Upper lobe of left lung (tissue), 4 donors: ENCODE results near the gene ADAMTSL5.

Experiments used
- POLR2A ChIP-seq, 4 donors: fragments of 450-650 bp; IDR thresholded peaks; one replicate each; pipeline ENCODE4 v1.5.1; 2016 to 2017; ENCODE audit warnings: antibody characterized with exemption in 4 of 4, mild to moderate bottlenecking in 2 of 4
- TF ChIP-seq, protein P1 (sequence below), 6 experiments: fragments of 450-650 bp in 4 of 6; fragments of 200-600 bp in 2 of 6; sonication (generic) in 2 of 6; IDR thresholded peaks; one replicate each; pipeline ENCODE4 v1.5.1; 2016 to 2019; ENCODE audit warnings: antibody characterized with exemption in 6 of 6

- TF ChIP-seq, protein P1, sequence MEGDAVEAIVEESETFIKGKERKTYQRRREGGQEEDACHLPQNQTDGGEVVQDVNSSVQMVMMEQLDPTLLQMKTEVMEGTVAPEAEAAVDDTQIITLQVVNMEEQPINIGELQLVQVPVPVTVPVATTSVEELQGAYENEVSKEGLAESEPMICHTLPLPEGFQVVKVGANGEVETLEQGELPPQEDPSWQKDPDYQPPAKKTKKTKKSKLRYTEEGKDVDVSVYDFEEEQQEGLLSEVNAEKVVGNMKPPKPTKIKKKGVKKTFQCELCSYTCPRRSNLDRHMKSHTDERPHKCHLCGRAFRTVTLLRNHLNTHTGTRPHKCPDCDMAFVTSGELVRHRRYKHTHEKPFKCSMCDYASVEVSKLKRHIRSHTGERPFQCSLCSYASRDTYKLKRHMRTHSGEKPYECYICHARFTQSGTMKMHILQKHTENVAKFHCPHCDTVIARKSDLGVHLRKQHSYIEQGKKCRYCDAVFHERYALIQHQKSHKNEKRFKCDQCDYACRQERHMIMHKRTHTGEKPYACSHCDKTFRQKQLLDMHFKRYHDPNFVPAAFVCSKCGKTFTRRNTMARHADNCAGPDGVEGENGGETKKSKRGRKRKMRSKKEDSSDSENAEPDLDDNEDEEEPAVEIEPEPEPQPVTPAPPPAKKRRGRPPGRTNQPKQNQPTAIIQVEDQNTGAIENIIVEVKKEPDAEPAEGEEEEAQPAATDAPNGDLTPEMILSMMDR (IDR thresholded peaks at IDR 0.05) = no peak
- no peak for TF ChIP-seq POLR2A (IDR thresholded peaks at IDR 0.05)
Measured at GRCh38 chr19:1486720-1487575, 25.9 kb downstream of the ADAMTSL5 start.
